ENCODE data around the gene SLC6A13. TPM values are rescaled to one million over a fixed set of nuclear protein-coding genes. Genes with fewer than 3 reads are reported as not detected.

SLC6A13 gene
- total and polyA plus RNA-seq, 2 of the 8 experiments (the other 6 are each of a cell fraction or from before 2014, with no cell fraction given), result 0.03 TPM; not detected in 1

DNA sequence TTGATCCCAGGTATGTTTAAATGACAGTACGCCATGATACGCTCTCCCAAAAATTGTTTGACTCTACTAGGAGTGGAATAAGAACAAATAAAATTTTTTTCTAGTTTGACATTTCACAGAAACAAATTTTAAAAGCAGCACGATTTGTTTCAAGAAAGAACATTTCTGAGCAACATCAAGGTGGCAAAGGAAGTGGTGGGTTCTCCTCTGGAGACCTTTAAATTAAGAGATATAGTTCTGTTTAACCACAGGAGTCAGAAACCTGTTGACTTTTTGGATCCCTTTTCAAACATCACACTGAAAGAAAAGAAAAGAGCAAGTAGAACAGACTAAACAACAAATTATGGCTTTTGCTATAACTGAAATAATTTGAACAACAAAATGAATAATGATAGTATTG is 2.5 kb upstream of the SLC6A13 start:
- CTCF ChIA-PET (ENCODE audit: partially characterized antibody), result no interaction called here
- no peak overlapping the region for H2AK5ac ChIP-seq (ENCODE audit: low read depth, low read length)
- H3K56ac ChIP-seq (replicated peaks; ENCODE audit: insufficient read length, low read depth, low read length), result no peak overlapping the region
- no peaks in the 10 kb centered on the region for H3K27me3 ChIP-seq (replicated peaks in 1 of 4; ENCODE audit: control insufficient read depth in 3 of 4, extremely low read depth in 1 of 4, insufficient read depth in 3 of 4, low read length in 3 of 4)
- no peak overlapping the region for H3K23ac ChIP-seq (ENCODE audit: insufficient read length)
- H3K9ac ChIP-seq (replicated peaks in 1 of 4; ENCODE audit: extremely low read depth in 1 of 4, low read depth in 3 of 4, low read length in 3 of 4), result no peak overlapping the region
- no peaks in the 10 kb centered on the region for H3K9me3 ChIP-seq (ENCODE audit: insufficient read depth in 2 of 2, low read depth in 1 of 2, low read length in 1 of 2)
- no peaks in the 10 kb centered on the region for H3K23me2 ChIP-seq (ENCODE audit: low read depth, low read length)
- H3K4me3 ChIP-seq (ENCODE audit: extremely low read depth in 1 of 4, insufficient read depth in 2 of 4, low read depth in 3 of 4, low read length in 4 of 4), result no peak overlapping the region
- H2BK12ac ChIP-seq (ENCODE audit: low read depth, low read length), result no peak overlapping the region
- no peak overlapping the region for H2AFZ ChIP-seq (ENCODE audit: low read length)
- no peaks in the 10 kb centered on the region for H3K79me1 ChIP-seq (ENCODE audit: low read depth, low read length)
- no peak for DNase-seq (ENCODE audit: low read depth in 1 of 2, low spot score in 2 of 2)
- no peaks in the 10 kb centered on the region for H4K20me1 ChIP-seq (replicated peaks in 1 of 2; ENCODE audit: control insufficient read depth in 1 of 2, insufficient read depth in 2 of 2, low read length in 2 of 2)
- no peak overlapping the region for H2BK20ac ChIP-seq (ENCODE audit: low read length)
- no peaks in the 10 kb centered on the region for H3K36me3 ChIP-seq (ENCODE audit: control insufficient read depth in 2 of 4, insufficient read depth in 4 of 4, low read length in 3 of 4)
- no peak overlapping the region for H4K5ac ChIP-seq (ENCODE audit: insufficient read length, low read depth, low read length)
- no peak overlapping the region for H4K8ac ChIP-seq (ENCODE audit: extremely low read depth, insufficient read depth, low read length)
- 26% methylated on average over 3 of the region's 3 CpGs; no CpG with 5 or more reads in 1 of the 2 experiments for WGBS, 2 experiments (ENCODE audit: extremely low coverage in 1 of 2, insufficient coverage in 1 of 2, insufficient read length in 1 of 2, insufficient replicate concordance in 2 of 2, low coverage in 1 of 2, low lambda C conversion rate in 2 of 2, missing lambda C conversion rate in 1 of 2)
- POLR2A ChIA-PET (ENCODE audit: partially characterized antibody), result no interaction called here
- H2BK15ac ChIP-seq (ENCODE audit: low read length), result no peak overlapping the region
- H3K27ac ChIP-seq (ENCODE audit: low read depth, low read length), result no peak overlapping the region
- no peak overlapping the region for H3K18ac ChIP-seq (ENCODE audit: extremely low read depth, low read length)
- H2BK120ac ChIP-seq (replicated peaks; ENCODE audit: low read depth, low read length), result no peak overlapping the region
- H3K79me2 ChIP-seq (ENCODE audit: control insufficient read depth in 1 of 2, insufficient read depth in 2 of 2, low read length in 2 of 2), result no peaks in the 10 kb centered on the region
- no peak overlapping the region for H4K91ac ChIP-seq (replicated peaks; ENCODE audit: insufficient read length, low read length)
- peaks cover 0 to 2% (median 0%) of the 10 kb centered on the region in 4 experiments; a peak in 2 of 7 replicates for H3K4me1 ChIP-seq (replicated peaks in 1 of 4; ENCODE audit: control insufficient read depth in 3 of 4, insufficient read depth in 4 of 4, low read length in 3 of 4)
- no peak for FAIRE-seq
- H3K14ac ChIP-seq (ENCODE audit: insufficient read length), result no peak overlapping the region
- TF ChIP-seq TBP (IDR thresholded peaks at IDR 0.05; ENCODE audit: low read depth, low read length) (no peak), GABPA (IDR thresholded peaks at IDR 0.05; ENCODE audit: borderline replicate concordance, insufficient read depth, low read length) (no peak)
- H3K4ac ChIP-seq (replicated peaks; ENCODE audit: insufficient read length, low read depth, low read length), result no peak overlapping the region
- no peak overlapping the region for H2BK5ac ChIP-seq (ENCODE audit: low read depth, low read length)
- H3K4me2 ChIP-seq (ENCODE audit: insufficient read depth in 1 of 2, low read depth in 2 of 2, low read length in 2 of 2), result no peak overlapping the region
